ENCODE results near the gene GOLGA8A.
"Not testable (repeated sequence)": the region's sequence is repeated elsewhere in the genome, so short reads cannot be mapped to it uniquely, and the experiment has no call there.

GOLGA8A gene

GRCh38 chr15:34408973-34409372 is 28.6 kb downstream of the GOLGA8A start:
- DNase-seq = not testable (repeated sequence)

- not testable (repeated sequence) for DNase-seq
Observed at GRCh38 chr15:34403899-34404298, 33.7 kb downstream of the GOLGA8A start.

GRCh38 chr15:34403160-34403598 is 34.4 kb downstream of the GOLGA8A start:
- DNase-seq = not testable (repeated sequence)

GRCh38 chr15:34397637-34398259 is 39.9 kb downstream of the GOLGA8A start:
- not testable (repeated sequence) for DNase-seq

GRCh38 chr15:34392981-34393380 is 44.6 kb downstream of the GOLGA8A start:
- not testable (repeated sequence) for DNase-seq

- DNase-seq = not testable (repeated sequence)
Observed at GRCh38 chr15:34389594-34390086, 48.0 kb downstream of the GOLGA8A start.
